Nucleus accumbens (tissue), 56 donors: ENCODE data around the gene RAMACL.
A peak's percentile ranks its signal among the peaks of the same experiment; 100 is the strongest.

Source experiments
- DNase-seq, 56 donors: peaks; one replicate each; lab custom pipeline; 2025; lab: John Stamatoyannopoulos, UW

RAMACL gene

DNA sequence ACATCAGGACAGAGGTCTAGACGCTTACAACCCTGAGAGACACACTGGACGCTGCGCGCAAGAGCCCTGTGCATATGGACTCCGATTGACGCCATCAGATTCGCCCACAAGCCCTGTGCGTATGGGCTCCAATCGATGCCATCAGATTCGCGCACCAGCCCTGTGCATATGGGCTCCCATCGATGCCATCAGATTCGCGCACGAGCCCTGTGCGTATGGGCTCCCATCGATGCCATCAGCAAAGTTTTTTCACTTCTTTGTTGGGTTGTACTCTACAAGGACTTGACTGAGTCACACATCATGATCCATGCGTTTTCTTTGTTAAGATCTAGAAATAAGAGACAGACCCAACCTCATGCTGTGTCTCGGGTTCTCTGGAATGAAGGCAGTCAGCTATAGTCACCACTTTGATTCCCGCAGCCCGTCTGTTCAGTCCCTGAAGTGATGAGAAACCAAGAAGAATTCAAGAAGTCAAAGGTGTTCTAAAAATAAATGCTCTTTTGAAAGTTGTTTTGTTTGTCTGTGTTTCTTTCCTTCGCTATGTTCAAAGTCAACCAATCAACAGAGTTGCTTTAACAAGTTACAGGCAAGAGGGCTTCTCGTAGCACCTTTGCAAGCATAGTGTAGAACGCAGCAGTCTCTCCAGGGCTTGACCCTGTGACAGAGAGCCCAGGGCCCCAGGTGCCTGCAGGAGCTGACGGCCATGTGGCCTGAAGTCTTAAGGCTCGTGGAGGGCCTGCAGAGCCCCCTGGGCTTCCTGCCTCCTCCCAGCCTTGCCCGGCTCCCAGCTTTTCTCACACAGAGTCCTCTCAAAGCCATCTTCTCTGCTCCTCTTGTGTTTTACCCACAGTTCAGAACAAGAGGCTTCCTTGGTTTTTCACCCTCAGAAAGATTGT lies 32.6 kb upstream of the RAMACL start:
- DNase-seq, result no peak

DNA sequence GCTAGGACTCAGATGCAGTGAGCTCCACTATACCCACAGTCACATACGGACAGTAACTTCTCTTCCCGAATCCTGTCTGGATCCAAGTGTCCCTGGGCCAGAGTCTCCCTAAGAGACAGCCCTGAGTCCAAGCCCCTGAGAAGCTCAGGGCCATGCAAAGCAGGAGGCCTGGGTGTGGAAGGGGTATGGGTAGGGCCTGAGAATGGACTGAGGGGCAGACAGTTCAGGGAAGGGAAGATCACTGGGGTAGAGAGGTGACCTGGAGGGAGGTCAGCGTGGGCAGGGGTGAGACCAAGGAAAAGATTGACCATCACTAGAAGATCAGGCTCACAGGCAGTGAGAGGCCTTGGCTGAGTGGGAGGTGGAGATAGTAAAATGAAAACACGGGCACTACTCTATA lies 31.8 kb upstream of the RAMACL start:
- DNase-seq, result no peak

DNA sequence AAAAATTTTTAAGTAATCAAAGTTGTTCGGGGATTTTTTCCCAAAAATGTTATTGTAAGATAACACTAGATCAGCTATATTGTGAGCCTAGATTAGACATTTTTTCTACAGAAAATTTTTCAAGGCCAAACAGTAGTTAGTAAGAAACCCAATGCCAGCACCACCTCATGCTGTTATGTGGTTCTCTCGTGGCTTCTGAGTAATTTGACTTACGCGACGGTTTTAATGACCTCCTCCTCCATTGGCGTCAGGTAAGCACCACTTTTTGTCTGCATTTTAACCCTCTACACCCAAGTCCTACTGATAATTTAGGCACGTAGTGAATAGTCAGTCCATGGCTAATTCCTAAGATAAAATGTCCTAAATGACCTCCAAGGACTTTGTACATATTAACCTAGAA lies 30.9 kb upstream of the RAMACL start:
- no peak for DNase-seq

DNA sequence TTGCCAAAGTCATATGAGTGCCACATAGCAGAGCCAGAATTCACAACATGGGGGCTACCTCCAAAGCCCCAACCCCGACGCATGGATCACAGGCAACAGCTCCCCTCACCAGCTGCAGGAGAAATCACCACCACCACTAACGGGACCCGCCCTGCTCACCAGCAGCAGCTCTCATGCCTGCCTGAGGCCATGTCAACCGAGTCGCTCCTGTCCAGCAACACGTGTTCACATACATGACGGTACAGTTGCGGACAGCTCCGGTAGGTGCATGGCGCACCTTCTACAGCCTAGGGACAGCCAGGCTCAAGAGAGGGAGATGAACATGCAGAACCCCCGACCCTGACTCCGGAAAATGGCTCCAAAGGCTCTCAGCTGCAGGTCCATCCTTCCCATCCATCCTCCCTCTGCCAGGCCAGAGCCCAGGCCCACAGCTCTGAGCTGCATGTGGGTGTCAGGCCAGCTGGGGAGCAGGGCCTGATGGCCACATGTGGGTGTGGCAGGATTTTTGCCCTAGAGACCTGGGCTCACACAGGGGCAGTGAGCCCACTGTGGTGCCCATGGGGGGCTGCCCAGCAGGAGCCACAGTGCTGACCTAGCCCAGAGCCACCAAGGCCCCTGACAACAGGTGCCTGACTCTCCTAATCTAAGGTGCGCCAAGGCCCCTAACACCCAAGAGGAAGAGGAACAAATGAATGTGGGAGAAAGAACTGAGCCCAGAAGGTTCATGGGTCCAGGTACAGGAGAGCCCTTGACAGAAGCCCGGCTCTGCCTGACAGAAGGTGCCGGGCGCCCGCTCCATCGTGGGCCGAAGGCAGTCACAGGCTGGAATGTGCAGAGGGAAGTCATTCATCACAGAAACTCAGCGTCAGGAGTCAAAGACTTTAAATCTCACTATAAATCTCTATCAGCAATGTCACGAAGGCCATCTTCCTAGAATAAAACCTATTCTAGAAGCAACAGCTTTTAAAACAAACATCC lies 30.1 kb upstream of the RAMACL start:
- no peak for DNase-seq

DNA sequence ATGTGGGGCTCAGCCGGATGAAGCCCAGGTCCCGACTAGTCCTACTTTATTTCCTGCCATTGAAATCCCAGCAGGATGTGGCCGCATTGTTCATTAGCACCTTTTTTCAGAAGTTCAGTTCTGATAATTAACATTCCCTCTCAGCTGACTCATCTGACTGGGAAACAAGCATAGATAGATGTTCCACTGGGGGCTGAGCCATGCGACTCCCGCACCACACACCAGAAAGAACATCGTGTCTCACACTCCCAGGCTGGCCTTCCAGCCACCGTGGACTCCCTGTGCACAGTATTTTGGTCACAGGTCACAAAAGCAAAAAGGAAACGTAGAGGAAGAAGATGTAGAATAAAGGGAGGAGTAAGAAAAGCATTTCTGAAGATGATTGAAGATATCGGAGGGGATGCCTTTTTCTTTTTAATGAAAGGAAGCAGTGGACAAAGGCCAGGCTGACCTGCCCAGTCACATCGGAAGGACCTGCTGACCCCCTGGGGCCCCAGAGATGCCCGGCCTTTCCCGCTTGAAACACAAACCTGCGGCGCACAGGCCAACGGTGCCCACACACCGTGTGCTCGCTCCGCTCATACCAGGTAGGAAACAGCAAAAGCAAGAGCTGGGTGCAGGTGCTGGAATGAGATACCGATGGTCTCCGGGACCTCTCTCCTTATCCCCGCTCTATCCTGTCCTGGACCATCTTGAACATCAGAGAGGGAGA lies 28.7 kb upstream of the RAMACL start:
- DNase-seq, result peak in 4 of 56 donors; percentile 16 to 47 (median 32)

DNA sequence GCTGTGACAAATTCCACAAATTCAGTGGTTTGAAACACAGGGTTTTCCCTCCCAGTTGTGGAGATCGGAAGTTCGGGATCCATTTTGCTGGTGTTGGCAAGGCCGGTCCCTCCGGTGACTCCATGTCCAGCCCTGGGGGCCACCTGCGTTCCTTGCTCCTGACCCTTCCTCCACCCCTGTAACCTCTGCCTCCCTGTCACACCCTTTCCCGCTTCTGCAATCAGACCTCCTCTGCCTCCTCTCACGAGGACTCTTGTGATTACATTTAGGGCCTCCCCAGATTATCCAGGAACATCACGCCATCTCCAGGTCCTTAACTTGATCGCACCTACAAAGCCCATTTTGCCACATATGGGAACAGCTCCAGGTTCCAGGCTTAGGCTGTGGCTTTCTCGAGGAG lies 28.1 kb upstream of the RAMACL start:
- DNase-seq, result no peak

DNA sequence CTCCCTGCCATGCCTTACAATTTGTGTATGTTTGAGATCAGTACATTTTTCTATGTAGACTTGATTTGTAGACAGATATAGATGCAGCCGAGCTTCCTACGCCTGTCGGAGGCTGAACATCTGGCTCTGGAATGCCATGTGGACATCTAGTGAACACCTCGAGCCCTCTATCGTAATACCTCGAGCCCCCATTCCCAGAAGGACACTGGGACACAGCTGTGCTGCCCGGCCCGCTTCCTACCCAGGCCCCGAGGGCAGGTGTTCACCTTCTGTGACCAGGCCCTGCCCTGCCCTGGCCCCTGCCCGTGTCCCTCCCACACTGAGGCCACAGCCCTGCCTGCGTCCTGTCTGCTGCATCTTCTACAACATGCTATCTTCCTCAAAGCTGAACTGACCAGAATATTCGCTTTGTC lies 27.7 kb upstream of the RAMACL start:
- no peak for DNase-seq

DNA sequence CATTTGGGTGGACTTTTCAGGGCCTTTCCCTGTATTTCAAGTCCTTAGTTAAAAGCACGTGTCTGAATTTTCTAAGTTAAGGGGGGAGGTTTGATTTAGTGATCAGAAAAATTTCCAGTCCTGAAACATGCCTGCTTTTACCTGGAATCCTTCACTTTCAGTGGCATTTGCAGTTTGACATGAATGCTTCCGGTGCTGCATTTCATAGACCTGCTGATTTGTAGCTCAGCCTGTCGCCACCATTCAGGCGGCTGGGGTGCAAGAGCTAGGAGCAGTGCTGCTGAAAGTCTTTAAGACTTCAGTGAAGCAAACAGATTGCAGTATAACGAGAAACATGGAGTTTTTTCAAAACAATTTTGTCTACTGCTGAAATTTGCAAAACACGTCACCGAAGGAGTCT lies 26.5 kb upstream of the RAMACL start:
- no peak for DNase-seq

DNA sequence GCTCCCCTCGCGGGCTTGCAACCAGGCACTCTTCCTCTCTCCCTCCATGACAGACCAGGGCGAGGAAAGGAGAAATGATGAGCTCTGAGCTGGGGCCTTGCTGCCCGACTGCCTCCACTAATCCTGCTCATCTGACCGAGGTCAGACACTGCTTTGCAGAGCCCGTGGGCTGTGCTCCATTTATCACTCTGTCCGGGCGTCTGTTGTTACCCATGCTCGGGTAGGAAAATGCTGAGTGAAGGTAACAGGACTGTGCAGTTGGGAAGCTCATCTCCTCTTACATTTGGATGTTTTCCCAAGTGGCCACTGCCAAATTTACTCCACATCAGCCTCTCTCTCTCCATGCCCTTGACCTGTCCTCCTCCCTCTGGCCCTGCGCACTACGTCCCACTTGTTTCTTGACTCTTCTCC lies 26.0 kb upstream of the RAMACL start:
- DNase-seq, result no peak

DNA sequence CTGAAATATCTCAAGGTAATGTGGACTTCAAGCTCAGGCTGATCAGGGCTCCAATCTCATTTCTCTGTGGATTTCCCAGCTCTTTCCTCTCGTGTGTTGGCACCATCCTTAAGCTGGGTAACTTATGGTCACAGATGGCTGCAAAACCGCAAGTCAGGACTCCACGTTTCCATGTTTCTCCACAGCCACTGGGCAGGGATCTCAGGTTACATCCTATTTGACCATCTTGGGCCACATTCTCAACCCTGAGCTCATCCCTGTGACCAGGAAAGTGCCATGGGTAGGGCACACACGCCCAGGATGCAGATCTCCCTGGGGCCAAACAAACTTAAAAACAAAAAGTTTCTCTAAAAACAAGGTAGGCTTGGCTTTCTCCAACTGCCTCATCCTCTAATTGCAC lies 25.2 kb upstream of the RAMACL start:
- DNase-seq, result no peak

DNA sequence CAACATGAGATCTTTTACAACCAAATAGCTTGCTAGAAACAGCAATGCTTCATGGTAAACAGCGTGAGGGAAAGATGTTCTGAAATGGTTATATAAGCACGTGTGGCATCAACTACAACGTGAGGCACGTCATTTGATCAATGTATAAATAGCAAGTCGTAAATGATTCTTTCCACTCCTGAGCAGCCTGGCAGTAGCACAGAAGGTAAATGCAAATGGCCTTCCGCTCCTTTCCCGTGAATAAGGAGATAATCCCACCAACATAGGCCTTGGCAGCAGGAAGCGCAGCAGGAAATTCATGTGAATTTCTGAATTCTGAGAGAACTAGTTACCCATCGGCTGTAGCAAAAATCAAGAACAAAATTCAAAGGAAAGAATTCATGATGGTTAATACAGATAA lies 23.6 kb upstream of the RAMACL start:
- no peak for DNase-seq

DNA sequence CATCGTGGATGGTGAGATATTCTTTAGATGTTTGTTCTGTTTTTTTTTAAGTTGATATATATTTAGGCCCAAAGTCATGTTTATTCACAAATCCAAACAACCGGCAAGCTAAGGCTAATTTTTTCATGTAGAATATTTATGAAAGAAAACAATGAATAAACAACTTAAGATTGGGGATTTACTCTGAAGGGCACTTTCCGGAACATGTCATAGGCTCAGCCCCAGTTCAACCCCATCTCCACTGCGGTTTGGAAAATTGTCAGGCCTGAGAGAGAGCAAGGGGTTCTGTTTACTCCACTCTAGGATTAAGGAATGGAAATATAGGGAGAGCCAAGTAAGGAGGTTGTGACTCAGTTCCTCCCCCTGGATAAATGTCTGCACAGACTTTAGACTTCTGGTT lies 22.3 kb upstream of the RAMACL start:
- no peak for DNase-seq

DNA sequence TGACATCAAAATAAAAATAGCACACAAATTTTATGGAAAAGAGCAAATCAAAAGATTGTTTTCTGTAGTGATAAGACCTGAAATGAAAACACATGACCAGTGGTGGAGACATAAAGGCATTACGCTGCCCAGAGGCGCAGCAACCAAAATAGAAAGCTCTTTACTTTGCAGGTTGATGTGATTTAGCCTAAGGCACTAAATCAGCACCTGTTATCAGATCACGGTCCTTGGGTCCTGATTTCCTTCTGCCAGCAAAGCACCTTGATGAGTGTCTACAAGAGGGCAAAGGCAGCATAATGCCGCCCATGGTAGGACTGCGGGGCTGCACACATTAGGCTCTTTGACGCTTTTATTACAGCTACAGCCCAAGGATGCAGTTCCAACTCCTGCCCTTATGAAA lies 19.3 kb upstream of the RAMACL start:
- DNase-seq, result no peak

DNA sequence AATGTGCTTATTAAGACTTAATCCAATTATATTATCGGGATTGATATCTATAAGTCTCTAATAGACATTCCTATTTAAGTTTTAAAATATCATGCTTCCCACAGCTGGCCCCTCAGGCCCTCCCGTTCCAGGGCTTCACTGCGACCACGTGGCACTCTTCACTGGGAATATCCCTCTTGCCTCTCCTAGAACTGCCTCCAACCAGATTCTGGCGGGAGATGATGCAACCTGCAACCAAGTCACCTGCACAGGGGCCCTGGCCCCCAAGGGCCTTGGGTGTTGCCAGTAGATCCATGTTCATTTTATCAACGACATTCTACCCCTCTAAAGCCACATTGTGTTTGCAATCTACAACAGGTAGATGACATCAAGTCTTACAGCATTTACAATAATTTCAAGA lies 18.4 kb upstream of the RAMACL start:
- no peak for DNase-seq

DNA sequence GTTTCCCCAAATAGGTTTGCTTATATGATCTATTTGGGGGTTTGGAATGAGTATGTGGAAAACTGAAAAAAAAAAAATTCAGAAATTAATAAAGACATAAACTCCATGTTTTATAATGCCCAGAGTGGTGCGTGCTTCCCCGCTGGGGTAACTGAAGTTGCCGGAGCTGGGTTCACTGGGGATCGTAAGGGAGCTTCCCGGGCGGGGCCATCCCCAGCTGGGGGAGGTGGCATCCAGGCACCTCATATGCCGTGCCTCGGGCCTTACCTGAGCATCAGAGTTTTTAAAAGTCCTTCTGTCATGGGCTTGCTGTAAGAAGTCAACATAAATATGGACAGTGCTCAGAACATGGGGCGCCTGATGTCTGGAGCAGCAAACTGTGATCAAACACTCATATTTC lies 17.9 kb upstream of the RAMACL start:
- no peak for DNase-seq

DNA sequence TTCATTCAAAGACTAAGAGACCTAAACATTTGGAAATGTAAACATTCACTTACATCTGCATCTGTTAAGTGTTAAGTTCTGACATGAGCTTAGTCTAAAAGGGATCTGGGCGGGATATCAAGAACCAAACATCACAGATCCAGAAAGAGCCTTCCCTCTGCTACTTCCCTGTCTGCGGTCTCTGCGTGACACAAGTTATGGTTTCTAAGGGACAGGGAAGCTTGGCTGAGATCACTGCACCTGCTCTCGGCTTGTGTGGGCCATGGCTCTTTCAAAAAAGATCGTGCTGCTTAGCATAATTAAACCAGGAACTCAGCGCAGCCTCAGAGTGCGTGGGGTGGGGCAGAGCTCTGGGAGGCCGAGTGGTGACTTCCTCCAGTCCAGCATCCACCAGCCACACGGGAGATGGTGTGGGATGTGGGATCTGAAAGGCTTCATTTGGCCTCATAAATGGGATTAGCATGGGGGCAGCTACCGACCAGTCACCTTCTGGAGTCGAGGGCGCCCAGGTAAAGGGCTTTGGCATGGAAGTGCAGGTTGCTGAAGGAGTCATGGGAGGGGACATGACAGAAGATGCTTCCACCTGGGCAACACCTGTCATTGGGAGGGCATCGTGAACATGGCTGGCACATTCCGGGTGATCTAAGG lies 16.7 kb upstream of the RAMACL start:
- no peak for DNase-seq

DNA sequence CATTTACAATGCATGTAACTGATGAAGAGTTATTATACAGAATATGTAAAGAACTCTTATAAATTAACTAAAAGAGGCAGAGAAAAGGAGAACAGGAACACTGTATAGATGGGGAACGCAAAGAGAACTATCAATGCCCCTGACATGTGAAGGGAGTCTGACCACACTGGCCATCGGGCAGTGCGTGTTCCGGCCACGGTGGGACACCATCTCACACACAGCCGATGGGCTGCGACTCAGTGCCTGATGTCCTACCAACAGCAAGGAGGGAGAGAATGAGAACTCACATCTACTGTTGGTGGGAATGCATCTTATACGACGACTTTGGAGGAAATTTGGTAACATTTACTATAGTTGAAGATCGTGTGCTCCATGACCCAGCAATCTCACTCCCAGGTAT lies 15.5 kb upstream of the RAMACL start:
- DNase-seq, result no peak

DNA sequence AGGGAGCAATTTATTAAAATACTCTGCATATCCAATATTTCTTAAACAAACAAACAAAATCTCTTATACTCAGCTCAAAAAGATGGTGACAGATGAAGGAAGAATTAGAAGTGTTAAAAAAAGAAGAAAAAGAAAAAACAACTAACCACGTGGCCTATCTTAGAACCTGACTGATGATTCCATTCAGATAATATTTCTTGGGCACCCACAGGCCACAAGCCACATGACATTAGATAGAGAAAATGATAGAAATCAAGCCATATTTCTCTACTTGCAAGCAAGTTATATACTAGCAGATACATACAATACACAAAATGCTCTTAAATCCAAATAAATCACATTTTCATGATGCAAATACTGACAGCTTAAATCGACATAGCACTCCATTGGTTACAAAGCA lies 14.5 kb upstream of the RAMACL start:
- DNase-seq, result no peak

DNA sequence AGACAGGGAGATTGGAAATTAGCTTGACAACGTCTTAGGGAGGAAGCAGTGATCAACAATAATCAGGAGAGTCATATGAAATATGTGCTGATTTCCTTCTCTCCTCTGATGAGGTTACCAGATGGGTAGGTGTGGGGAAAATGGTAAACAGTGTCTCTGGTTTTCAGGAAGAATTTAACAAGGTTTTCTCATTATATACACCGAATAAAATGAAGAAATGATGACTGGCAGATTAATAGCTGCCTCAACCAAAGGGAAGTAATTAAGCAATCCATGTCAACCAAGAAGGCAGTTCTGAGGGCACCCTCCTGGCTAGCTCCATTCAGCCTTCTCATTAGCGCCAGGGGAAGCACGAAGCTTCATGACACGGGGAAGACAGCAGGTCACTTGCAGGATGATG lies 12.7 kb upstream of the RAMACL start:
- DNase-seq, result no peak

DNA sequence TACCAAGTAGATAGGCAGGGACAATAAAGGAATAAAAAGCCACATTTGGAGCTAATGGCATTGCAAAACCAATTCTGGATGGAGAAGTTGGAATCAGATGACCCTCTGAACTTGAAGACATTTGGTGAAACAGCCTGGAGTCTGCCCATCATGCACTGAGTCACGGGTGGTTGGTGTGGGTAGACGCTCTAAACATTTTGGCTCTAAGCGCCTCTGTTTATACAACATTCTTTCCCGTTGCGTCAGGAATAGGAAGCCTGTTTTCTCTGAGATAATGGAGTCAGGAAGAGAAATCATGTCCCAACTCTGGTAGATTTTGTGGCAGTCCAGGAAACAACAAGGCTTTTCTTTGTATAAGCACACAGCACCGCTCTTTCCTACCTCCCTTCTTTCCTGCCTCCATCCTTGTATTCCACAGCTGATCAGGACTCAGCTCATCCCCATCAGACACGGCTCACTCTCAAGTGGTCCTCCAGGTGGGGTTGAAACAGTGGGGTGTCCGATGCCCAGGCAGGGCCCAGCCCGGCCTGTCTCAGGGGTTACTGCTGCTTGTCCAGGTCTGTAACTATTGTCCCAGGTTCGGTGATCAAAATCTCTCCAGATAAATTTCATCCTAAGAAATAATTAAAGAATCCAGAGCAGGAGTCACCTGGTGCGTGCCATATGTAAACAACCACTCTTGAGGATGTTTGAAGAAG lies 12.1 kb upstream of the RAMACL start:
- DNase-seq, result peak in 2 of 56 donors; percentile 18 to 53
